ENCODE measurements around the gene PMM1.

PMM1 gene

DNA sequence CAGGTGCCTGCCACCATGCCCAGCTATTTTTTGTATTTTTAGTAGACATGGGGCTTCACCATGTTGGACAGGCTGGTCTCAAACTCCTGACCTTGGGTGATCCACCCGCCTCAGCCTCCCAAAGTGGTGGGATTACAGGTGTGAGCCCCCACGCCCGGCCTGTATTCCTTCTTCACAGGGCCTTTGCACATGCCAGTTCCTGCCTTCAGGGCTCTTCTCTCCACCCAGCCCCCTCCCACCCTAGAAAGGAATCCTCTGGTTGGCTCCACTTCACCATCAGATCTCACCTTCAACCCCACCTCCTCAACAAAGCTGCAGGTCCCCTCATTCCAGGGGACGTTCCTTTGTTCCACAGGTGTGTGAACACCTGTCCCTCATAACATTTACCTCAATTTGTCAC, 47.4 kb downstream of the PMM1 start:
- Histone ChIP-seq H3K4me2 (ENCODE audit: low read depth, low read length) (no peak overlapping the region), H3K9me3 (replicated peaks; ENCODE audit: insufficient read depth, low read length) (no peaks in the 10 kb centered on the region), H3K27me3 (replicated peaks; ENCODE audit: insufficient read depth, low read length) (no peaks in the 10 kb centered on the region), H4K20me1 (ENCODE audit: insufficient read depth, low read length) (no peaks in the 10 kb centered on the region), H3K9me2 (replicated peaks; ENCODE audit: insufficient read depth, low read length) (no peaks in the 10 kb centered on the region), H3K9ac (ENCODE audit: low read length) (no peak overlapping the region), H3K4me1 (ENCODE audit: low read length) (peaks cover 11% of the 10 kb centered on the region), H3F3A (ENCODE audit: insufficient read depth, low read length) (0 out of 2 replicates have a peak, but pooled peaks cover 4% of the 10 kb centered on the region), H3K27ac (ENCODE audit: low read length) (no peak overlapping the region), H3K79me2 (ENCODE audit: low read length) (peaks cover 43% of the 10 kb centered on the region), H3K4me3 (ENCODE audit: low read length) (no peak overlapping the region), H2AFZ (ENCODE audit: low read length) (no peak overlapping the region), H3K36me3 (replicated peaks; ENCODE audit: insufficient read depth, low read length) (no peaks in the 10 kb centered on the region)
- DNase-seq, result no peak
- no peak for TF ChIP-seq EZH2 (optimal IDR thresholded peaks at IDR 0.05; ENCODE audit: low read depth, low read length)

GRCh38 chr22:41541484-41541883, 48.2 kb downstream of the PMM1 start:
- no peak overlapping the region for H3K4me2 ChIP-seq (ENCODE audit: low read depth, low read length)
- no peak overlapping the region for H3K9ac ChIP-seq (ENCODE audit: low read length)
- H3K27me3 ChIP-seq (replicated peaks; ENCODE audit: insufficient read depth, low read length), result no peaks in the 10 kb centered on the region
- no peaks in the 10 kb centered on the region for H3K36me3 ChIP-seq (replicated peaks; ENCODE audit: insufficient read depth, low read length)
- H3K79me2 ChIP-seq (ENCODE audit: low read length), result peaks cover 43% of the 10 kb centered on the region
- peaks cover 11% of the 10 kb centered on the region for H3K4me1 ChIP-seq (ENCODE audit: low read length)
- H3K4me3 ChIP-seq (ENCODE audit: low read length), result no peak overlapping the region
- H3K27ac ChIP-seq (ENCODE audit: low read length), result no peak overlapping the region
- TF ChIP-seq EZH2 (optimal IDR thresholded peaks at IDR 0.05; ENCODE audit: low read depth, low read length) (no peak), EZH2phosphoT487 (IDR thresholded peaks at IDR 0.05; ENCODE audit: low read length) (no peak)
- TF ChIP-seq, protein P1, sequence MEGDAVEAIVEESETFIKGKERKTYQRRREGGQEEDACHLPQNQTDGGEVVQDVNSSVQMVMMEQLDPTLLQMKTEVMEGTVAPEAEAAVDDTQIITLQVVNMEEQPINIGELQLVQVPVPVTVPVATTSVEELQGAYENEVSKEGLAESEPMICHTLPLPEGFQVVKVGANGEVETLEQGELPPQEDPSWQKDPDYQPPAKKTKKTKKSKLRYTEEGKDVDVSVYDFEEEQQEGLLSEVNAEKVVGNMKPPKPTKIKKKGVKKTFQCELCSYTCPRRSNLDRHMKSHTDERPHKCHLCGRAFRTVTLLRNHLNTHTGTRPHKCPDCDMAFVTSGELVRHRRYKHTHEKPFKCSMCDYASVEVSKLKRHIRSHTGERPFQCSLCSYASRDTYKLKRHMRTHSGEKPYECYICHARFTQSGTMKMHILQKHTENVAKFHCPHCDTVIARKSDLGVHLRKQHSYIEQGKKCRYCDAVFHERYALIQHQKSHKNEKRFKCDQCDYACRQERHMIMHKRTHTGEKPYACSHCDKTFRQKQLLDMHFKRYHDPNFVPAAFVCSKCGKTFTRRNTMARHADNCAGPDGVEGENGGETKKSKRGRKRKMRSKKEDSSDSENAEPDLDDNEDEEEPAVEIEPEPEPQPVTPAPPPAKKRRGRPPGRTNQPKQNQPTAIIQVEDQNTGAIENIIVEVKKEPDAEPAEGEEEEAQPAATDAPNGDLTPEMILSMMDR (IDR thresholded peaks at IDR 0.05; ENCODE audit: low read length), result no peak
- no peak overlapping the region for H2AFZ ChIP-seq (ENCODE audit: low read length)
- H4K20me1 ChIP-seq (ENCODE audit: insufficient read depth, low read length), result no peaks in the 10 kb centered on the region
- no peaks in the 10 kb centered on the region for H3K9me3 ChIP-seq (replicated peaks; ENCODE audit: insufficient read depth, low read length)
- 0 out of 2 replicates have a peak, but pooled peaks cover 4% of the 10 kb centered on the region for H3F3A ChIP-seq (ENCODE audit: insufficient read depth, low read length)
- DNase-seq, result no peak
- no peaks in the 10 kb centered on the region for H3K9me2 ChIP-seq (replicated peaks; ENCODE audit: insufficient read depth, low read length)

GRCh38 chr22:41540365-41540764, 49.3 kb downstream of the PMM1 start:
- Histone ChIP-seq H3F3A (ENCODE audit: insufficient read depth, low read length) (0 out of 2 replicates have a peak, but pooled peaks cover 4% of the 10 kb centered on the region), H4K20me1 (ENCODE audit: insufficient read depth, low read length) (no peaks in the 10 kb centered on the region), H3K9me2 (replicated peaks; ENCODE audit: insufficient read depth, low read length) (no peaks in the 10 kb centered on the region), H3K9me3 (replicated peaks; ENCODE audit: insufficient read depth, low read length) (no peaks in the 10 kb centered on the region), H3K27ac (ENCODE audit: low read length) (no peak overlapping the region), H3K27me3 (replicated peaks; ENCODE audit: insufficient read depth, low read length) (no peaks in the 10 kb centered on the region), H2AFZ (ENCODE audit: low read length) (no peak overlapping the region), H3K9ac (ENCODE audit: low read length) (no peak overlapping the region), H3K4me1 (ENCODE audit: low read length) (peaks cover 11% of the 10 kb centered on the region), H3K4me2 (ENCODE audit: low read depth, low read length) (no peak overlapping the region), H3K4me3 (ENCODE audit: low read length) (no peak overlapping the region), H3K36me3 (replicated peaks; ENCODE audit: insufficient read depth, low read length) (no peaks in the 10 kb centered on the region), H3K79me2 (ENCODE audit: low read length) (peaks cover 43% of the 10 kb centered on the region)
- no peak for DNase-seq
- TF ChIP-seq, protein P1 (IDR thresholded peaks at IDR 0.05; ENCODE audit: low read length), result no peak
- TF ChIP-seq EZH2 (optimal IDR thresholded peaks at IDR 0.05; ENCODE audit: low read depth, low read length) (no peak), EZH2phosphoT487 (IDR thresholded peaks at IDR 0.05; ENCODE audit: low read length) (no peak)

- no peak overlapping the region for H2AFZ ChIP-seq (ENCODE audit: low read length)
- H3K4me3 ChIP-seq (ENCODE audit: low read length), result no peak overlapping the region
- no peaks in the 10 kb centered on the region for H3K9me3 ChIP-seq (replicated peaks; ENCODE audit: insufficient read depth, low read length)
- no peaks in the 10 kb centered on the region for H3K27me3 ChIP-seq (replicated peaks; ENCODE audit: insufficient read depth, low read length)
- H3K9me2 ChIP-seq (replicated peaks; ENCODE audit: insufficient read depth, low read length), result no peaks in the 10 kb centered on the region
- no peak overlapping the region for H3K4me2 ChIP-seq (ENCODE audit: low read depth, low read length)
- H3K27ac ChIP-seq (ENCODE audit: low read length), result no peak overlapping the region
- H3K79me2 ChIP-seq (ENCODE audit: low read length), result peaks cover 43% of the 10 kb centered on the region
- H3K36me3 ChIP-seq (replicated peaks; ENCODE audit: insufficient read depth, low read length), result no peaks in the 10 kb centered on the region
- H3K4me1 ChIP-seq (ENCODE audit: low read length), result peaks cover 10% of the 10 kb centered on the region
- H3K9ac ChIP-seq (ENCODE audit: low read length), result no peak overlapping the region
- DNase-seq, result no peak
- no peaks in the 10 kb centered on the region for H4K20me1 ChIP-seq (ENCODE audit: insufficient read depth, low read length)
- H3F3A ChIP-seq (ENCODE audit: insufficient read depth, low read length), result 0 out of 2 replicates have a peak, but pooled peaks cover 4% of the 10 kb centered on the region
- TF ChIP-seq EZH2 (optimal IDR thresholded peaks at IDR 0.05; ENCODE audit: low read depth, low read length) (no peak), EZH2phosphoT487 (IDR thresholded peaks at IDR 0.05; ENCODE audit: low read length) (no peak)
- TF ChIP-seq, protein P1 (IDR thresholded peaks at IDR 0.05; ENCODE audit: low read length), result no peak
Measured at GRCh38 chr22:41540006-41540315, 49.7 kb downstream of the PMM1 start.

All from MM.1S (cell line).